NCI-H187 (cell line): ENCODE data around the gene CCDC107.
"Not testable (repeated sequence)": the region's sequence is repeated elsewhere in the genome, so short reads cannot be mapped to it uniquely, and the experiment has no call there.

ENCODE experiments used
- DNase-seq, 2 experiments: peaks; one replicate each; lab custom pipeline; 2025; lab: John Stamatoyannopoulos, UW

CCDC107 gene

DNA sequence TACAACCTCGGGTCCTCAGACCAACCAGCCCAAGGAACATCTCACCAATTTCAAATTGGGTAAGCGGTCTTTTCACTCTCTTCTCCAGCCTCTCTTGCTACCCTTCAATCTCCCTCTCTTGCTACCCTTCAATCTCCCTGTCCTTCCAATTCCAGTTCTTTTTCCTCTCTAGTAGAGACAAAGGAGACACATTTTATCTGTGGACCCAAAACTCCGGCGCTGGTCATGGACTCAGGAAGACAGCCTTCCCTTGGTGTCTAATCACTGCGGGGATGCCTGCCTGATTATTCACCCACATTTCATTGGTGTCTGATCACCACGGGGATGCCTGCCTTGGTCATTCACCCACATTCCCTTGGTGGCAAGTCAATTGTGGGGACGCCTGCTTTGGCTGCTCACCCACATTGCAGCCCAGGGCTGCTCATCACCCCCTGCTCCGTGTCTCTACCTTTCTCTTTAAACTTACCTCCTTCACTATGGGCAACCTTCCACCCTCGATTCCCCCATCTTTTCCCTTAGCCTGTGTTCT lies 20.6 kb upstream of the CCDC107 start:
- DNase-seq, result not testable (repeated sequence)

- not testable (repeated sequence) for DNase-seq
These were observed 19.3 kb upstream of the CCDC107 start for GRCh38 chr9:35638751-35639150.

DNA sequence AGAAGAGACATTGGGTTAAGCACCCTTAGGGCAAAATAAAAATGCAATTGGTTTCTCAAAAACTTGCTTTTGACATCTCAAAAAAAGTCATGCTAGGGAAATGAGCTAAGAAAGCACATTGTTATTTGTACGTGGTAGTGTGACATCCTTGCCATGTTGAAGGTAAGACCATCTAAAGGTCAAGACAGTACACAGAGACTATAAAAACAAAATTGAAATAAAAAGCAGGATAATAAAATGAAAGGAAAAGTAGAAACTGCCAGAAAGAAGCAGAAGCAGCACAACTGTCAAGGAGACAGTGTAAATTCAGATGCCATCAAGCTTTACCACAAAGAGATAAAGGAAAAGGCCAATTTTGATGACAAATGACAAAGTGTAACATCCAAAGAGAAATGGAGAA lies 18.9 kb upstream of the CCDC107 start:
- DNase-seq, result not testable (repeated sequence)

DNA sequence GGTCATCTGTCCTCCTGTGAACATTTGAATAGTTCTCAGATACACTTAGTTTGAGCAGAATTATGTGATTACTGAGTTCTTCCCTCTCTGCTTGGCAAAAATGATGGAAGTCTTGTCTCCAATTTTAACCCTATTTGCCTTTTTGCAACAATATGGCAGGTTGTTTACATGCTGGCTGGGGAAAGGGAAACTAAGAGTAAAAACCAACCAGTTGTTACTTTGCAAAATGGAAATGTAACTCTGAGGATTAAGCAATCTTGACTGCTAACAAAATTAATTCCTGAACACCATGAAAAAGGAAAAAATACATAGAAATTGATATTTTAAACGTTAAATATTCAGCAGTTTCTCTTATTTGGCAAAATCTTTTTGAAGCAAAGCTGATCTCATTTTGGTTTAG lies 18.5 kb upstream of the CCDC107 start:
- no peak for DNase-seq

- DNase-seq, result not testable (repeated sequence)
These were observed 17.7 kb upstream of the CCDC107 start for GRCh38 chr9:35640431-35640830.

GRCh38 chr9:35641478-35641877 lies 16.6 kb upstream of the CCDC107 start:
- not testable (repeated sequence) for DNase-seq

DNA sequence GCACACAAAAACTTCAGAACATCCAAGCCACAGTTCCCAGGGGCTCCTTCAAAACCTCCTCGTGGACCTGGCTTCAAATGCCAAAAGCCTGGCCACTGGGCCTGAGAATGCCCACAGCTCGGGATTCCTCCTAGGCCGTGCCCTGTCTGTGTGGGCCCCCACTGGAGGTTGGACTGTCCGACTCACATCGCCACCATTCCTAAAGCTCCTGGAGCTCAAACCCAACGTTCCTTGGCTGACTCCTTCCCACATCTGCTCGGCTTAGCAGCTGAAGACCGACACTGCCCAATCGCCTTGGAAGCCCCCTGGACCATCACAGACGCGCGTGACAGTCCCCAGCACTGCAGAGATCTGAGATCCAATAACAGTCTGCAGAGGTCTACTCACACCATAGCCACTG lies 15.0 kb upstream of the CCDC107 start:
- no peak for DNase-seq

- DNase-seq, result not testable (repeated sequence)
These were observed 12.4 kb upstream of the CCDC107 start for GRCh38 chr9:35645736-35646135.

DNA sequence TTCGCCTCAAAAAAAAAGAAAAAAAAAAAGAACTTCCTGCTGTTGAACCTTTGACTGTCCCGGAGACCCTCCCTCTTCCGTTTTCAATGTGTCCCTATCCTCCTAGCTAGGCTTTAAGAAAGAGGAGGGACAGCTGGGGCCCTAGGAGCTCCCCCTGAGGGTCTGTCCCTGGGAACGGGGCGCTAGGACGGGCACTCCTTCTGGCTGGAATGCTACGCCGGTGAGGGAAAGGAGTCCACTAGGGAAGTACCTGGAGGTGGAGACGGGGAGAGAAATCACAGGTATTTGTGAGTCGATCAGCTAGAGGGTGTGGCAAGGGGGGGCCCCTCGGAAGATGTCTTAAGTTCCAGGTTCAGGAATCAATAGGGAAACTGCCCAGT lies 11.9 kb upstream of the CCDC107 start:
- no peak for DNase-seq

GRCh38 chr9:35646533-35647265 lies 11.4 kb upstream of the CCDC107 start:
- peak; percentile 35 to 36 for DNase-seq

GRCh38 chr9:35649431-35650340 lies 8.4 kb upstream of the CCDC107 start:
- DNase-seq, result no peak

GRCh38 chr9:35650341-35651158 lies 7.5 kb upstream of the CCDC107 start, which contains the start of gene SIT1:
SIT1 (minus strand) TSS chr9:35650931; CDS start chr9:35650853, 78 bp downstream.
- peak in 1 of 2 experiments; percentile 24 for DNase-seq

- DNase-seq, result no peak
These were observed 5.9 kb upstream of the CCDC107 start for GRCh38 chr9:35651956-35652828.

DNA sequence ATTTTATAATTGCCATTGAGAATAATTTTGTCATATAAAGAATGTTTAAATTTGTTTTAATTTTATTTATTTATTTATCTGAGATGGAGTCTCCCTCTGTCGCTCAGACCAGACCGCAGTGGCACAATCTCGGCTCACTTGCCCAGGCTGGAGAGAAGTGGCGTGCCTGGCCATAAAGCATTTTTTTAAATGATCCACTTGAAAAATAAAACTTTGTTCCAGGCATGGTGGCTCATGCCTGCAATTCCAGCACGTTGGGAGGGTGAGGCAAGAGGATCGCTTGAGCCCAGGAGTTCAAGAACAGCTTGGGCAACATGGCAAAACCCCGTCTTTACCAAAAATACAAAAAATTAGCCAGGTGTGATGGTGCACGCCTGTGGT lies 5.3 kb upstream of the CCDC107 start:
- no peak for DNase-seq

- DNase-seq, result no peak
These were observed 4.5 kb upstream of the CCDC107 start for GRCh38 chr9:35653611-35654010.

DNA sequence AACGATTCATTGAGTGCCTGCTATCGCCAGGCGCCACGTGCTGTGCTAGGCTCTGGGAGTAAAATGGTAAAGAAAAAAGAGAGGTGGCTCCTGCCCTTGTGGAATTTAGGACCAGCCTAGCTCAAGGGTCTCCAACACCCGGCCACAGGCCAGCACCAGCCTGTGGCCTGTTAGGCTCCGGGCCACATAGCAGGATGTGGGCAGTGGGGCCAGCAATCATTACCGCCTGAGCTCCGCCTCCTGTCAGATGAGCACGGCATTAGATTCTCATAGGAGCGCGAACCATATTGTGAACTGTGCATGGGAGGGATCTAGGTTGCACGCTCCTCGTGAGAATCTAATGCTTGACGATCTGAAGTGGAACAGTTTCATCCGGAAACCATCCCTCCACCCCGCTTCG lies 1.7 kb upstream of the CCDC107 start:
- DNase-seq, result no peak

GRCh38 chr9:35656831-35657545 lies 1.1 kb upstream of the CCDC107 start:
- DNase-seq, result no peak

DNA sequence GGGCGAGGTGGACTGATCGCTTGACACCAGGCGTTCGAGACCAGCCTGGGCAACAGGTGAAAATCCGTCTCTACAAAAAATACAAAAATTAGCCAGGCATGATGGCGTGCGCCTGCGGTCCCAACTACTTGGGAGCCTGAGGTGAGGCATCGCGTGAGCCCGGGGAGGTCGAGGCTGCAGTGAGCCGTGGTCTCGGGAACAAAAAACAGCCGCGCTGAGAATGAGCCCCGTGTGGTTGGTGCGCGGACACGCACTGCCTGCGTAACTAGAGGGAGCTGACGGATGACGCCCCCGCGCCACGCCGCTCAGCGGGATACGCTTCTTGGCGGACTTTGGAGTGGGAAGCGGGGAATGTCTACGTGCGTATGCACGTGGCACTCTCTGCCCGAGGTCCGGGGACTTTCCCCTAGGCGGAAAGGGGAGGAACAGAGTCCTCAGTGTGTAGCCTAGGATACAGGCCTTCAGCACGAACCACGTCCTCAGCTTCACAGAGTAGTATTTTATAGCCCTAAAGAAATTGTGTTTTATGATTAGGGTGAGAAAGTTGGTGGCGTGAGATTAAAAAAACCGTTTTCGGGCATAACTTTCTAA lies 451 bp upstream of the CCDC107 start, which contains the start of gene RMRP:
TSS of gene RMRP (minus strand) at position 474 of the 591 bp plus-strand sequence.
- DNase-seq, result peak; percentile 87 to 92

DNA sequence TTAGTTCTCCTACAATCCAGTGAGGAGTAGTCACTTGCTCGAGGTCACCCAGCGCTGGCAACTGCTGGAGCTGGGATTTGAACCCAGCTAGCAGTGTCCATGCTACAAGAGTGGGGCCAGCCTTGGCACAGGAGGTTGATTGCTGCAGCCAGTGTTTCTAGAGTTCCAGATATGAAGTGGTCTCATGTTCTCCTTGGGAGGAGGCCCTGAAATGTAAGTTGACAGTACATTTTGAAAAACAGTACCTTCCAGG lies 802 bp downstream of the CCDC107 start:
- DNase-seq, result no peak

DNA sequence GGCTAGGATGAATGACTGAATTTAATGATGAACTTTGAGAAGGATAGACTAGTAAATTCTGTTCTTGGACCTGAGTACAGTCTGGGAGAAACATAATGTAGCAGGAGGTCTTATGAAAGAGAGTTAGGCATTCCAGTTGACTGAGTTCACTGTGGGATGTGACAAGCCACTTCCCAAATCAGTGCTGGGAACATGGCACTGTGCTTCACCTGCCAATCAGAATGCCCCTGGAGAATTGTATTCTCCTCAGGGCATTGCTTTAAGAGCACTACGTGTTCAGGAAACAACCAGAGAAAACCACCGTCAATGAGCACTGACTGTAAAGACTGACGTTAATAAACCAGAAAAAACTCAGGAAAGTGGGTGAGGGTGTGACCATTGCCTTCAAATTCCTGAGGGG lies 1.2 kb downstream of the CCDC107 start:
- DNase-seq, result no peak
